KG1 (cell line): Measurements from ENCODE around the gene TIGAR.
A peak's percentile ranks its signal among the peaks of the same experiment; 100 is the strongest.

ENCODE experiments used
- DNase-seq: peaks from one replicate; lab custom pipeline; 2025; lab: John Stamatoyannopoulos, UW

The TIGAR gene

DNA sequence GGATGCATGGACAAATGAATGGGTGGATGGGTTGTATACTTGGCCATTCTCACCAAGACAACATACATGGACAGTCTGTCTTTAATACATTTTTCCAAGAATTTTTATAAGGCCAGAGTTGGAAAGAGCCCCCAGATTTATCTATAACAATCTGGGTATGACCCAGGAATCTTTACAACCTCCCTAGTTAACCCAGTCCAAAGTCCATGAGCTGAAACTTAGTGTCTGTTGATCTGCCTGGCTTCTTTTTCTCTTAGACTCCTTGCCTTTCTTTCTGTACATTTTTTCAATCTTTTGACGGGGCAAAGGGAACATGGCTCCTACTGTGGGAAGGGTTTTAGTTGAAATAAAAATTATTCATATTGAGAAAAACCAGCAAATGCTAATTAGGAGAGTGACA, 57.8 kb downstream of the TIGAR start:
- no peak for DNase-seq

DNA sequence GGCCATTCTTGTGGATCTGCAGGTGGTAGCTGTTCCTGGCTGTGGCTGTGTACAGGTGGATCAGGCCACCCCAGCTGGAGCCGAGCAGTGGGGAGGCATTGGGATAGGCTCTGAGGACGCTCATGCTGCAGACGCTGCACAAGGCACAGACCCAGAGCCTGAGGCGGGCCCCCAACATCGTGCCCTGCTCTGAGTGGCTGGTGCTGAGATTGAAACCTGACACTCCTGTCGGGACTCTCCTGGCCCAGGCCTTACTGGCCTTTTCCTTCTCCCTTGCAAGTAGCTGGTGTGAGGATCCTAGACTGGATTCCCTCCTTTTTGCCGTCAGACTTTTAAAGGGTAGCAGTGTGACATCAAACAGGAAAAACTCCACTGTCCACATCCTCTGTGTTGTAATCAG, 58.4 kb downstream of the TIGAR start, which contains the start of gene FGF23:
Gene FGF23 (minus strand): TSS at position 308 of the 400 bp plus-strand sequence. CDS start 130 bp downstream, at position 178.
- no peak for DNase-seq

DNA sequence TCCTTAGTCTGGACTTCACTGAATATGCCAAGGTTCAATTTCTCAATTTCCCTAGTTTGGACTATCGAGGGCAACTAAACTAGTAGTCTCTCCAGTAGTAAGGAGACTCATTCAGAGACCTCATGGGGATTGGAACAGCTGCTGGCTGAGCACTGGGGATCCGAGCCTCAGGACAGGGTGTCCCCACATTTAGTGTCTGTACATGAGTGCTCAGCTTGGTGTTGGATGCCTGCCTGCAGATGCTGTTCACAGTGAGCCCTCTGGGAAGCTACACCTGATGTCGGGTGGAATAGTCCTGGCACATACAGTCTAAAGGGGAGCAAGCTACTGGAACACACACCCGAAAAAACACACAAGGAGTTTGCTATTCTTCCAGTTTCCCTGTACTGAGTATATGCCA, 59.3 kb downstream of the TIGAR start:
- no peak for DNase-seq

DNA sequence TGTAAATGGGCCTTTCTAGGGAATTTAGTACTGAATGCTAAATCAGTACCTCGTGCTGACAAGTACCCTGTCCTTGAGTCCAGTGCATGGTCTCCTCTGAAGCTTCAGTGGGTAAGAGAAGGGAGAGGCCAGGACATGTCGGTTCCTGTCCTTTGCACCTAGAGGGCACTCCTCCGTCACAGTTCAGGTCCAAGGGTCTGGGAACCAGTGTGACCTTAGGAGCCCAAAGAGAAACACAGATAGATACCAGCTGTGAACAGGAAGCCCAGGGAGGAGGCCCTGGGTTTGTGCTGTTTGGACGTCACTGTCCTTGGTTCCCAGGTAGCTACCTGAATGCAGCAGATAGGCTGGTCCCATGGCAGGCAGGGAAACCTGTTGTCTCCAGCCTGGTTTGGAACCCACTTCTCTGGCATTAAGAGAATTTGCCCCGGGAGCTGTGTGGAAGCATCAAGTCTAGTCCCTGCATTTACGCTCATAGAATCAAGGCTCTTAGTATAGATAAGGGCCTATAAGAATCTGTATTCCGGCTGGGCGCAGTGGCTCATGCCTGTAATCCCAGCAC, 62.4 kb downstream of the TIGAR start:
- no peak for DNase-seq

DNA sequence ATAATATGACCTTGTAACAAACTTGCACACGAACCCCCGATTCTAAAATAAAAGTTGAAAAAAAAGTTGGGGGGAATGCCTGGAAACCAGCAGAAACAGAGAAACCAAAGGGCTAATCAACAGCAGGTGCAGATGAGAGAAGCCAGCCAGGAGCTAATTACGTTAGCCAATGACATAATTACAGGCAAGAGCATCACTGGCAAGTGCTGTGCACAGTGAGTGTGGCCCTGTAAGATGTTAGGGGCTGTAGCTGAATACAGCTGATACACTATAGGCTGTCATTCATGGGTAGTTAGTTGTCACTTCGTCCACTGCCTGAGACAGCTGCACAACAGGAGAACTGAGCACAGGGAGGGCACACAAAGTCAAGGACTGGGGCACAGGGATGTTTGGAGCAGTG, 65.8 kb downstream of the TIGAR start:
- no peak for DNase-seq

DNA sequence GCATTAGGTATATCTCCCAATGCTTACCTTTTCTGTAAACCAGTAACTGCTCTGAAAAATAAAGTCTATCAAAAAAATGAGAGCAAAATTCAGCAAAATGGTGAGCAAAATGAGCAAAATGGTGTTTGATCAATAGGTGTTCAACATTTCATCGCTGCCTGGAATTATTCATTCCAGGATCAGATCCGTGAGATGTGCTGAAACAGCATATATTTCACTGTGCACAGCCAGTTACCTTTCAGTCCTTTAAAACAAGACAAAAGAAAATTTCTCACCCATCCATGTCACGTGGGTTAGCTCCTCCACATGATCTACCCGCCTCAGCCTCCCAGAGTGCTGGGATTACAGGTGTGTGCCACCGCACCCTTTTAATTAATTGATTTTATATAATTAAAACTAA, 66.6 kb downstream of the TIGAR start:
- DNase-seq, result no peak

DNA sequence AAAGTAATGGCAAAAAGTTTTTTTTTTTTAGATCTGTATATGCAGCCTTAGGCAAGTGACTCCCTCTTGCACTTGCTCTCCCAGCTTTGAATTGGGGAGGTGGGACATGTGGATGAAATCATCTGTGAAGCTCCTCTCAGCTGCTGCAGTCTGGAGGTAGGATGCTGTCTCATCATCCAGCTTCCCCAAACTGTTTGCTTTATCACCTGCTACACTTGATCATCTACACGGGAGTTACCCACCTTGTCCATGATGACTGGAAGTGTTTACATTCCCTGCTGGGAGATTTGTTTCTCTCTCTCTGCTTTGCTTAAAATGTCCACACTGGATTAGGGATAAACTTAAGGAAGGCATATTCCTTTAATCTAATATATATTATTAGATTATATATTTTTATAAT, 67.0 kb downstream of the TIGAR start:
- DNase-seq, result no peak

DNA sequence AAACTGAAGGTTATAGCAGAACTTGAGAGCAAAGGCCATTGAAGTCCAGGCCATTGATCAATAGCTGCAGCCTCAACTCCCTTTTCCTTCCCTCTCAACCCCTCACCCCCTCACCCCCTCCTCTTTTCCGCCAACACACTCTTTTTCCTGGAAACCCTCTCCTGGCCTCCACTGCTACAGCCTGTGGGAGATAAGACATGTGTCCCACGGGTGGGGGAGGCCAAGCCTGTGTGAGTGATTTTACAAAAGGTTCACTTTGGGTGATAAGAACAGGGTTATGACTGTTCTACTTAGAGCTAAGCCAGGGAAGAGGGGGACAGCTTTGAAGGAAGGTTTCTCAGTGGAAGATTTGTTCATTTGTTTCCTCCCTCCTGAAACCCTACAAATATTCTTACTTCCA, 67.6 kb downstream of the TIGAR start:
- DNase-seq, result no peak

DNA sequence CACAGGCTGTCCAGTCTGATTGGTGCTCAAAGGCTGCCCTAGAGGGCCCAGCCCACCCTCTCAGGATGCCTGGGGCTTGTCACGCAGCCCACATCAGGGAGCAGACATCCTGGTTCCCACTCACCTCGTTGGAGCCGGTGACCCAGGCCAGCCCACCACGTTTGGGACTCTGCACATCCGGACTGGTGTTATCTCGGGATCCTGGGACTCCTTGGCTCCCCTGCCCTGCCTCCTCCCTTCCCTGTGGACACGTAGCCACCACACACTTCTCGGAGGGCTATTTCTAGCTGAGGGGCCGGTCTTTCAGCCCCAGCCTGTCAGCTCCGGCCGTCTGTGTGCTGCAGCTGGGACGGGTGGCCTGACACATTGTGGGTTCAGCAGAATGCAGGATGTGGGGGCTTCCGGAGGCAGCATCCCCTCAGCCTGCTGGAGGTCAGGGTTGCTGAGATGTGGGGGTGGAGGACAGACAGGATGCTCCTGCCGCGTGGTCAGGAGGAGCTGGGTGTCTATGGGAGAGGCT, 71.3 kb downstream of the TIGAR start:
- peak; percentile 53 for DNase-seq

DNA sequence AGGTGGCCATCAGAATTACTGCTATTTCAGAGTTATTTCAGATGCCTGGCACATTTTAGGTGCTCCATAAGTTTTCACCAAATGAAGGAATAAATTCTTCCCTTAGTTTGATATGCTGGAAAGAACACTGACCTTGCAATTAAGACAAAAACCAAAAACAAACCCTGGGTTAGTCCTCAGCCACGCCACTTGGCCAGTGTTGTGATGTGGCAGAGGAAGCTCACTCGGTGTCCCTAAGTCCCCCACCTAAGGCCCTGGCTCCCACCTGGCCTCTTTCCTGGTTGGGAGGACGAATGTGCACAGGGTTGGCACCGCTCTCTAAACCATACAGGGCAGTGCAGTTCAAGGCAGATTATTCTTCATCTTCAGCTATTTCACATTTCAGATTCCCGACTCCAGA, 72.2 kb downstream of the TIGAR start:
- DNase-seq, result no peak

DNA sequence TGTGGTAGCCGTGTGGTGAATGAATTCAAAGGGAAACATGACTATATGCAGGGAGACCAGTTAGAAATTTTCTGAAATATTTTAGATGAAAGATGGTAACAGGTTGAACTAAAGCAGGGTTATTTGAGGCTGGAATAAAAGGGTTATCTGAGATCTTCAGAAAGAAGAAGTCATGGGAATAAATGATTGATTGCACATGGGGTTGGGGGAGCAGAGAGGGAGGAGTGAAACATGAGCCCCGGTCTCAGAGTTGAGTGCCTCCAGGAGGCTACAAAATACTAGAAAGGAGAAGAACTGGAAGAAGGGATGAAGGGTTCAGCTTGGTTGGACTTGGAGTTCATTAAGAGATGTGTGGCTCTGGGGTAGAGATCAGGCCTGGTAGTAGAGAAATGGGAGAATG, 74.8 kb downstream of the TIGAR start:
- DNase-seq, result no peak

DNA sequence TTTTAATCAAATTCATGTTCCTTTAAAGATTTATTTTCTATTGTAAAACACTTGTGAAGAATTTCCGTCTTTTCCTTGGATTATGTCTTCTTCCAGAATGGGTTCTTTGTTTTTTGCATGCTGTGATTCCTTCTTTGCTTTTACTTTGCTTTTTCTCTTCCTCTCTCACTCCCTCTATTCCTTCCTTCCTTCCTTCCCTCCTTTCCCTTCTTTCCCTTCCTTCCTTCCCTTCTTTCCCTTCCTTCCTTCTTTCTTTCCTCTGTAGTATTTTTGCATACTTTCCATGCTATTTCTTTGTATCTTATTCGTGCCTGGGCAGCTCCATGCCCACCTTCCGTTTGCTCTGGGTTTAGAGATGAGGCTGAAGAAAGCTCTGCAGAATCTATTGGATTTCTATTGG, 80.1 kb downstream of the TIGAR start:
- DNase-seq, result no peak

DNA sequence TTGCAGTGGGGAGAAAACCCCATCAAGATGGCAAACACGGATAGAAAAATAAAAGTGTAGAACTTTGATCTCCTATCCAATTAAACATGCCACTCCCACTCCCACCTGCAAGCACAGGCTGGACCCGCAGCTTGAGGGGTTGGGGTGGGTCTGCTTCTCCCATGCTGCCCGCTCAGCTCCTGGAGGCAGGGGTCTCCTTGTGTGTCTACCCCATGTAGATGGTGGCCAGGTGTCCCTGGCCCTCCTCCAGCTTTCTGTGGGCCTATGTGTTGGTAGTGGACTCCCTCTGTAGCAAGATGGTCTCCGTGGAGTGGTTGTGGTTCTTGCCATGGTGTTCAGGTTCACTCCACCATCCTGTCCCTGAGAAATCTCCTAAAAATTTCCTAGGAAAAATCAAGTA, 82.0 kb downstream of the TIGAR start:
- no peak for DNase-seq
